ENCODE data around the gene NPAT.

DNA sequence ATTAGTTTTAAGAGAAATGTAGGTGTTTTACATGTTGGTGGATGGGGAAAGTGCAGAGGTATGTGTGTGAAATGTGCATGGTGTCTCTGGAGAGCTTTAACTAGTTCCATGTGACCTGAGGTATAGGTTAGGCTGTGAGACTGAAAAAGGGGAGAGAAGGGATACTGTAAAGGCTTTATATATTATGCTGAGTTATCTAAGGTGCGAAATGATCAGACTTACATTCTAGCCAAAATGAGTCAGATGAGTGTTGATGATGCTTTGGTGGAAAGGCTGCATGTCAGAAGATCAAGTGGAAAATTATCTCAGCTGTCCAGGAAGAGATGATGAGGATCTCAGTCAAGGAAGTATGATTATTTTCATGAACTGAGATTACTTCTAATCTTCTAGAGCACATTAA, 85.2 kb downstream of the NPAT start:
- TF ChIP-seq, protein P1, sequence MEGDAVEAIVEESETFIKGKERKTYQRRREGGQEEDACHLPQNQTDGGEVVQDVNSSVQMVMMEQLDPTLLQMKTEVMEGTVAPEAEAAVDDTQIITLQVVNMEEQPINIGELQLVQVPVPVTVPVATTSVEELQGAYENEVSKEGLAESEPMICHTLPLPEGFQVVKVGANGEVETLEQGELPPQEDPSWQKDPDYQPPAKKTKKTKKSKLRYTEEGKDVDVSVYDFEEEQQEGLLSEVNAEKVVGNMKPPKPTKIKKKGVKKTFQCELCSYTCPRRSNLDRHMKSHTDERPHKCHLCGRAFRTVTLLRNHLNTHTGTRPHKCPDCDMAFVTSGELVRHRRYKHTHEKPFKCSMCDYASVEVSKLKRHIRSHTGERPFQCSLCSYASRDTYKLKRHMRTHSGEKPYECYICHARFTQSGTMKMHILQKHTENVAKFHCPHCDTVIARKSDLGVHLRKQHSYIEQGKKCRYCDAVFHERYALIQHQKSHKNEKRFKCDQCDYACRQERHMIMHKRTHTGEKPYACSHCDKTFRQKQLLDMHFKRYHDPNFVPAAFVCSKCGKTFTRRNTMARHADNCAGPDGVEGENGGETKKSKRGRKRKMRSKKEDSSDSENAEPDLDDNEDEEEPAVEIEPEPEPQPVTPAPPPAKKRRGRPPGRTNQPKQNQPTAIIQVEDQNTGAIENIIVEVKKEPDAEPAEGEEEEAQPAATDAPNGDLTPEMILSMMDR (IDR thresholded peaks at IDR 0.05): no peak
- no peak for TF ChIP-seq POLR2A (IDR thresholded peaks at IDR 0.05)
